WERI-Rb-1 (cell line): ENCODE results near the gene VCY.
"Not testable (repeated sequence)": the region's sequence is repeated elsewhere in the genome, so short reads cannot be mapped to it uniquely, and the experiment has no call there.

Experiments used
- DNase-seq: peaks from one replicate; pipeline ENCODE4 v3.0.0-alpha.2; 2020
- H3K27ac ChIP-seq: fragments of 250-450 bp; sonication (Bioruptor Pico); 2 replicates; pipeline ENCODE4 v1.5.1; 2020; ENCODE audit warnings: mild to moderate bottlenecking, moderate library complexity
- H3K27me3 ChIP-seq: fragments of 250-450 bp; sonication (Bioruptor Pico); 2 replicates; pipeline ENCODE4 v1.5.1; 2021; ENCODE audit warnings: mild to moderate bottlenecking, low read depth, moderate library complexity; ENCODE audit not compliant: insufficient read depth, severe bottlenecking
- H3K36me3 ChIP-seq: fragments of 250-450 bp; sonication (Bioruptor Pico); 2 replicates; pipeline ENCODE4 v1.5.1; 2020; ENCODE audit warnings: mild to moderate bottlenecking, moderate library complexity
- H3K4me3 ChIP-seq: 2 replicates; pipeline ENCODE4 v1.5.1; 2011; ENCODE audit warnings: low read depth, mild to moderate bottlenecking, control low read depth, low read length
- H3K9me3 ChIP-seq: fragments of 250-450 bp; sonication (Bioruptor Pico); 2 replicates; pipeline ENCODE4 v1.5.1; 2021; ENCODE audit warnings: mild to moderate bottlenecking, moderate library complexity; ENCODE audit not compliant: severe bottlenecking

Gene VCY

GRCh38 chrY:13986373-13986772 lies at the start of gene VCY:
Gene VCY (minus strand): TSS chrY:13986473. CDS start chrY:13986440, 33 bp downstream.
- H3K27ac ChIP-seq, result not testable (repeated sequence)

DNA sequence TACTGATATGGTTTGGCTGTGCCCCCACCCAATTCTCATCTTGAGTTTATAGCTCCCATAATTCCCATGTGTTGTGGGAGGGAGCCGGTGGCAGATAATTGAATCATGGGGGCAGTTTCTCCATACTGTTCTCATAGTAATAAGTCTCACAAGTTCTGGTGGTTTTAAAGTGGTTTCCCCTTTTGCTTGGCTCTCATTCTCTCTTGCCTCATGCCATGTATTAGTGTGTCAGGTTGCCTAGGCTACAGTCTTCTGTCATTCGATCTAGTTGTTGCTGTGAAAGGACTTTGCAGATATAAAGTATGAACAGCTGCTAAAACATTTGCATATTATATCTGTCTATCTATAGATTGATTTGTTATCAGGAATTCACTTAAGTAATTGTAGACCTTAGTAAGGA lies 44.1 kb upstream of the VCY start:
- not testable (repeated sequence) for H3K27ac ChIP-seq, H3K9me3 ChIP-seq, H3K4me3 ChIP-seq, H3K36me3 ChIP-seq, DNase-seq, H3K27me3 ChIP-seq

More at GRCh38 chrY:13986373-13986772, at the start of gene VCY:
- H3K4me3 ChIP-seq, H3K36me3 ChIP-seq, DNase-seq, H3K27me3 ChIP-seq, H3K9me3 ChIP-seq: not testable (repeated sequence)

DNA sequence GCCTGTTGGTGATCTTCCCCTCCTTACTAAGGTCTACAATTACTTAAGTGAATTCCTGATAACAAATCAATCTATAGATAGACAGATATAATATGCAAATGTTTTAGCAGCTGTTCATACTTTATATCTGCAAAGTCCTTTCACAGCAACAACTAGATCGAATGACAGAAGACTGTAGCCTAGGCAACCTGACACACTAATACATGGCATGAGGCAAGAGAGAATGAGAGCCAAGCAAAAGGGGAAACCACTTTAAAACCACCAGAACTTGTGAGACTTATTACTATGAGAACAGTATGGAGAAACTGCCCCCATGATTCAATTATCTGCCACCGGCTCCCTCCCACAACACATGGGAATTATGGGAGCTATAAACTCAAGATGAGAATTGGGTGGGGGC lies 25.6 kb upstream of the VCY start:
- H3K27ac ChIP-seq, H3K27me3 ChIP-seq, DNase-seq, H3K9me3 ChIP-seq, H3K4me3 ChIP-seq, H3K36me3 ChIP-seq: not testable (repeated sequence)

DNA sequence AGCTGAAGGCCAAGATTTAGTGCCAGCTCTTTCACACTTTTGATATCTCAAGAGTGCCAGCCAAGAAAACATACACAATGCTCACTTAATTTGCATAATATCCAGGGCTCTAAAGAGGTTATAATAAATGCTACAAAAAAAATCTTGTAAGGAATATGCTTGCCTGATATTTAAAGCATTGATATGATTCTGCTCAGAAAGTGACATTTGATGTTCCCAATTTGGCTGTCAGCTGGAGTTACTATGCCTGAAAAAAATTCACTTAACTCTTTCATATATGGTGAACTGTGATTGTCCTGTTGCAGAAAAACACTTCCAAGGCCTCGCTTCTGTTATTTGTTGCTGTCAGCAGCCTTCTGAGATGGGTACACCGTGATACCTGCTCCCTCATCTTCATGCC lies 43.9 kb downstream of the VCY start:
- H3K9me3 ChIP-seq, H3K36me3 ChIP-seq, H3K27ac ChIP-seq, H3K27me3 ChIP-seq, DNase-seq, H3K4me3 ChIP-seq: not testable (repeated sequence)
